ENCODE data around the gene PLEKHA1.

DNA sequence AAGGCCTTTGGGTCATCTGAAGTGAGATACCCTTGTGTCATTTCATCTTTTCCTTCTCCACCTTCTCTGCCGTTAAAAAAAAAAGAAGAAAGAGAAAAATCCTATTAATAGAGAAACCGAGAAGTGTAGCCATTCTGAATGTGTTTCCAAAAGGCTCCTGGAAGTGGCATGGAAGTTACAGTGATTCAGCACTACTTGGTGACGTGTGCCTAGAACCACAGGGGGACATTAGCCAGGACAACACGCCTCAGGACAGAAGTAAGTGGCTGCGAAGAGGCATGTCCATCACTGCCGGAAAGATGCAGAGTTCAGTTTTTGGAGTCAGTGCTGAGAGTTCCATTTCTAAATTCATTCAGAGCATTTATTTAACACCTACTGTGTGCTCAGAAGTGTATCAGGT lies 93.2 kb downstream of the PLEKHA1 start:
- TF ChIP-seq CTCF (IDR thresholded peaks at IDR 0.05) (no peak), EZH2 (IDR thresholded peaks at IDR 0.05; ENCODE audit: borderline replicate concordance, insufficient read depth, low read depth, low read length, poor library complexity, severe bottlenecking) (no peak)

Data from B cell (primary cell).